HG03354 (cell line): Measurements from ENCODE around the gene TRIM7.
"Not testable (repeated sequence)": the region's sequence is repeated elsewhere in the genome, so short reads cannot be mapped to it uniquely, and the experiment has no call there.

Experiments used
- ATAC-seq: cut with Tn5 transposase; IDR thresholded peaks from one replicate; pipeline ENCODE4 v1.9.1; 2021; ENCODE audit warnings: mild to moderate bottlenecking; ENCODE audit not compliant: unreplicated experiment, poor library complexity, severe bottlenecking

TRIM7 gene

DNA sequence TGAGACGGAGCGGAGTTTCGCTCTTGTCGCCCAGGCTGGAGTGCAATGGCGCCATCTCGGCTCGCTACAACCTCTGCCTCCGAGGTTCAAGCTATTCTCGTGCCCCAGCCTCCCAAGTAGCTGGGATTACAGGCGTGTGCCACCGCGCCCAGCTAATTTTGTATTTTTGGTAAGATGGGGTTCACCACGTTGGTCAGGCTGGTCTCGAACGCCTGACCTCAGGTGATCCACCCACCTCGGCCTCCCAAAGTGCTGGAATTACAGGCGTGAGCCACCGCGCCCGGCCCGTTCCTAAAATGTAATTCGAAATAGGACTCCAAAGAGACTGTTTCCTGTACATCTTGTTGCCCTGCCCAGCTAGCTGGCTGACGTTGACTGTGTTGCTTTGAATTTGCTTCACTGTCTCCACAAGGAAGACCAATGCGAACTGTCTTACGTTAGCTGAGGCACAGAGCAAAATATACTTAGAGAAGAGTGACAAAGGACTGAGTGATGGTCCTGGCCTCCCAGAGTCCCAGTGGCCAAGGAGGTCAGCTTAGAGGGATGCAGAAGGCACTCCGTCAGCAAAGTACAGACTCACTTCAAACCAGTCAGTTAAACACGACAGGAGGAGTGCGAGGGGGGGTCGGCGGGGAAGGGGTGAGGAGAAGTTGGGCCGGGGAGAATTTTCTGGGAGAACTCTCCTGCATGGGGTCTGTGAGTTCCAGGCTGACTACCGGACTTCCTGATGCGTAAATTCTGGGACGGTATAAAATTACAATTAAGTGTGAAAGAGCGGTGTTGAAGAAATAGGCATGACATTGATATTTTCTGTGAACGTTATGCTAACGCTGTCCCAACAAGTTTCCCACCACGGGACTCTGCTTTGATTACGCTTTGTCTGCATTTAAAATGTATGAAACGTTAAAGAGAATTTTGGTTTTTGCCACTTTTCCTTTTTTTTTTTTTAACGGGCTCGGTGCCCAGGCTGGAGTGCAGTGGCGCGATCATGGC is 11.3 kb upstream of the TRIM7 start:
- ATAC-seq = no peak

DNA sequence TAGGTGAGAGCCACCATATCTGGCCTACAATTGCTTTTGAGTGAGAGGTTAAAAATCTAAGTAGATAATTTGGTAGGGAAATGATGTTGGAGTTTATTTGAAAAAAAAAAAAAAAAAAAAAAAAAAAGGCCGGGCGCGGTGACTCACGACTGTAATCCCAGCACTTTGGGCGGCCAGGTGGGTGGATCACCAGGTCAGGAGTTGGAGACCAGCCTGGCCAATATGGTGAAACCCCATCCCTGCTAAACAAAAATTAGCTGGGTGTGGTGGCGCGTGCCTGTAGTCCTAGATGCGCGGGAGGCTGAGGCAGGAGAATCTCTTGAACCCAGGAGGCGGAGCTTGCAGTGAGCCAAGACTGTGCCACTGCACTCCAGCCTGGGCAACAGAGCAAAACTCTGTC is 9.3 kb upstream of the TRIM7 start:
- ATAC-seq = not testable (repeated sequence)

DNA sequence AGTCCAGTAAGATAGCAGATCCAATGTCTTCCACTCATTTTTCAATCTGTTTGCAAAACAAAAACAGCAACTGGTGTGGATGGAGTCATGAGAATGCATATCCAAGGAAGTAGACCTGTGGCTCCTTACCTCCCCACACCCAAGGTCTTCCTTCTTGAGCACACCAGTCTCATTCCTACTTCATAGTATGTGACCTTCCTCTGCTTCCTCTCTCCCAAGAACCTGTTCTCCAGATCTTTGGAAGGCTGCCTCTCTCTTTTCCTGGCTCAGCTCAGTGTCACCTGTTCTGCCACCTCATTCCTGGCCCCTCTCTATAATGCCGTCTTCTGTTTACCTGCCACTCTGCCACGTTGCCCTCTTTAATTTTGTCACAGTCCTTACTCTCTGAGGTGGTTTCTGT is 7.9 kb upstream of the TRIM7 start:
- no peak for ATAC-seq

DNA sequence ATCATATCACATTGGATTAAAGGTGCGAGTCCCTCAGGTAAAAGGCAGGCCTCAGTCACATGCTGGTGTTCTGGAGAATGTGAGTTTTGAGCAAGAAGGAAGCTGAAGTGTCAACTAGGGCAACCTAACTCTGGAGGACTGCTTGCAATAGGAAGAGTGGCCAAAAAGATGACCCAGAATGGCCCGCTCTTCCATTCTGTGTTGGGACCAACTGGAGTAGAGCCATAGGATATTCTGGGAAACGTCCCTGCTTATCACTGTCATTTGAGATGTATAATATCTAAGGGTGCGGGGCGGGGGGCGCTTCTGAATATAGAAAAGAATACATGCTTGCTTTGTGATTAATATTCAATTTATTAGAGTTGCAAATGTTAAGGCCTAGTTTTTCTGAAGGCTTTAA is 7.1 kb upstream of the TRIM7 start:
- no peak for ATAC-seq

DNA sequence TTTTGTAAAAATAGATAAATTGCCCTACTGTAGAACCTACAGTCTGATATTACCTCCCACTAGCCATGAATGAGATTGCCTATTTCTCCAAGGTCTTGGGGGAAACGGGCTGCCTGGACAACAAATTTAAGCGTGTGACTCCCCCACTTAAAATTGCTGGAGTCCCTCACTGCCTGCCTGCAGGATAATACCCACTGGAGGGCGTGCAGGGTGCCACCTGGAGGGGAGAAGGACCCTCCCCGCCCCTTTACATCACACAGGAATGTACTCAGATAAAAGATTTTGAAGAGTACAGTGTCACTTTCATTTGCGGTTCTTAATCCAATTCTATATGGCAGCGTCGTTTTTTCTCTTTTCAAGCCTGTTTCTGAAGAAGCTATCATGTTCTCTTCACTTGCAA is 6.2 kb upstream of the TRIM7 start:
- ATAC-seq = no peak

DNA sequence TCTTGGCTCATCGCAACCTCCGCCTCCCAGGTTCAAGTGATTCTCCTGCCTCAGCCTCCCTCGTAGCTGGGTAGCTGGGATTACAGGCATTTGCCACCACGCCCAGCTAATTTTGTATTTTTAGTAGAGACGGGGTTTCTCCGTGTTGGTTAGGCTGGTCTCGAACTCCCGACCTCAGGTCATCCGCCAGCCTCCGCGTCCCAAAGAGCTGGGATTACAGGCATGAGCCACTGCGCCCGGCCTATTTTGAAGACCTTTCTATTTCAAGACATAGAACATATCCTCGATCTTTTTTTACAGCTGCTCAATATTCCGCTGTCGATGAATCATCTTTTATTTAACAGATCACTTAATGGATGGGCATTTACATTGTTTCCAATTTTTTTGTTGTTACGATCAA is 5.7 kb upstream of the TRIM7 start:
- ATAC-seq = not testable (repeated sequence)

DNA sequence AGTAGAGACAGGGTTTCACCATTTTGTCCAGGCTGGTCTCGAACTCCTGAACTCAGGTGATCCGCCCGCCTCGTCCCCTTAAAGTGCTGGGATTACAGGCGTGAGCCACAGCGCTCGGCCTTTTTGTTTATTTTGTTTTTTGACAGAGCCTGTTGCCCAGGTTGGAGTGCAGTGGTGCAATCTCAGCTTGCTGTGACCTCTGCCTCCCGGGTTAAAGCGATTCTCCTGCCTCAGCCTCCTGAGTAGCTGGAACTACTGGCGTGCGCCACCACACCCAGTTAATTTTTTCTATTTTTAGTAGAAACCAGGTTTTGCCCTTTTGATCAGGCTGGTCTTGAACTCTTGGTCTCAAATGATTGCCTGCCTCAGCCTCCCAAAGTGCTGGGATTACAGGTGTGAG is 5.2 kb upstream of the TRIM7 start:
- not testable (repeated sequence) for ATAC-seq

DNA sequence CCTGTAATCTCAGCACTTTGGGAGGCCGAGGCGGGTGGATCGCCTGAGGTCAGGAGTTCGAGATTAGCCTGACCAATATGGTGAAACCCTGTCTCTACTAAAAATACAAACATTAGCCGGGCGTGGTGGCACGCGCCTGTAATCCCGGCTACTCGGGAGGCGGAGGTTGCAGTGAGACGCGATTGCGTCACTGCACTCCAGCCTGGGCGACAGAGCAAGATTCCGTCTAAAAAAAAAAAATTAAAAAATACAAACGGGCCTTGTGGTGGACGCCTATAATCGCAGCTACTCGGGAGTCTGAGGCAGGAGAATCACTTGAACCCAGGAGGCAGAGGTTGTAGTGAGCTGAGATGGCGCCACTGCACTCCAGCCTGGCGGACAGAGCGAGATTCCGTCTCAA is 4.0 kb upstream of the TRIM7 start:
- not testable (repeated sequence) for ATAC-seq

DNA sequence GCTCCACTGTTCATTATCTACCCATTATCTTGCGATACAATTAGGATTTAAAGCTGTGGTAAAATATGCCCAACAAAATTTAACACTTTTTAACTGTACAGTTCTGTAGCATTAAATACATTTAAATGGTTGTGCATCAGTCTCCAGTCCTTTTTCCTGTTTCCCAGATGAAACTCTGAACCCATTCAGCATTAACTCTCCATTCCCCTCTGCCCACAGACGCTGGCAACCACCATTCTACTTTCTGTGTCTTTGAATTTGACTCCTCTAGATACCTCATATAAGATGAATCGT is 2.9 kb upstream of the TRIM7 start:
- ATAC-seq = no peak

DNA sequence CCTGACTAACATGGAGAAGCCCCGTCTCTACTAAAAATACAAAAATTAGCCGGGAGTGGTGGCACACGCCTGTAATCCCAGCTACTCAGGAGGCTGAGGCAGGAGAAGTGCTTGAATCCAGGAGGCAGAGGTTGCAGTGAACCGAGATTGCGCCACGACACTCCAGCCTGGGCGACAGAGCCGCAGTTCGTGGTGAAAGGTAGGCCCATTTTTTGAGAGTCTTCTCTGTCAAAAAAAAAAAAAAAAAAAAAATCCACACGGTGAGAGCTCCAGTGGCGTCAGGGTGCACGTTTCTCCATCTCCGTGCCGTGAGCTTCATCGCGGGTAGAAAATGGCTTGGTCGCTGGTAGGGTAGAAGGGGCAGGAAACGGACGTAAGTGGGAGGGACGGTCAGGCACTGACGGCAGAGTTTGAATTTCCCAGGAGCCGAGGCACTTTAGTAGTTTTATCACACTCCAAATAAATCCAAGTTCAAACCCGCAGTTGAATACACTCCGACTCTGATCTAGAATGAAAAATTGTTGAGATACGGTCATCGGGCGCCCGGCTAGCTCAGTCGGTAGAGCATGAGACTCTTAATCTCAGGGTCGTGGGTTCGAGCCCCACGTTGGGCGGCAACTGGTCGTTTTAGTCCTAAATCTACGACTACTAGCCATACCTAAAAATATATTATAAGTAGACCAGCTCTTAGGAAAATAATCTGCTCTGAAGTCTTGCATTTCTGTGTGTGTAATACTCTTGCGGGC is 2.4 kb upstream of the TRIM7 start:
- ATAC-seq = peak; percentile 39

DNA sequence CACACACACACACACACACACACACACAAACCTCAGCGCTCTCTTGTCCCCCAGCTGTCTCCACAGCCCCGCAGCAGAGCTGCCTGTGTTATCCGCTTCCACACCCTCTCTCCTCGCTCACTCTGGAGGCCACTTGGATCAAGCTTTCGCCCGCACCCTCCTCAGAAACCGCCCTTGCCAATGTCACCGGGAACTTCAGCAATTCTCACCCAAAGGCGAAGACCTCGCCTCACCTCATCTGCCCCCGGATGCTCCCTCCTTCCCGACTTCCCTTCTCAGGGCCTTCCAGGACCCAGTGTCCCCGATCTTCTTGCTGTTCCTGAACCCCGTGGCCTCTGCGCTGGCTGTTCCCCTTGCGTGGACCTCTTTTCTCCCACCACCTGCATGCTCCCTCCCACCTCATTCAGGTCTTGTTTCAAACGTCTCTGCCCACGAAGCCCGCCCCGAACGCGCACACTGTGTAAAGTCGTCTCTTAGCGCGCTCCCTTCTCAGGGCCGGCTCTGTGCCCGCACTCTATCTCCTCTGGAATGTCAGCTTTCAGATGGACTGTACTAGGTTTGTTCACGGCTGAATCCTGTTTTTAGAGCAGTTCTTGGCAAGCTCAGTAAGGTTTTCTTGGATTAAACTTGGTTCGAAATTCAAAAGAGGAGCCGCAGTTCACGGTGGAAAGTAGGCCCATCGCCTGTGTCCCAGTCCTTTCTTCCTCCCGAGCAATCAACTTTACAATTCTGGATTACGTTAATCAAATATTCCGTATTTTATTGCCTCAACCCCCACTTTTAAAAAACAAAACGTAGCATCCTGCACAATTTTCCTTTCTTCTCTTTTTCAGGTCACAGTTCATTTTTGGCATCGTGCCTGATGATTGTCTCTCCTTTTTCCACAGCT is 1.0 kb upstream of the TRIM7 start:
- no peak for ATAC-seq

DNA sequence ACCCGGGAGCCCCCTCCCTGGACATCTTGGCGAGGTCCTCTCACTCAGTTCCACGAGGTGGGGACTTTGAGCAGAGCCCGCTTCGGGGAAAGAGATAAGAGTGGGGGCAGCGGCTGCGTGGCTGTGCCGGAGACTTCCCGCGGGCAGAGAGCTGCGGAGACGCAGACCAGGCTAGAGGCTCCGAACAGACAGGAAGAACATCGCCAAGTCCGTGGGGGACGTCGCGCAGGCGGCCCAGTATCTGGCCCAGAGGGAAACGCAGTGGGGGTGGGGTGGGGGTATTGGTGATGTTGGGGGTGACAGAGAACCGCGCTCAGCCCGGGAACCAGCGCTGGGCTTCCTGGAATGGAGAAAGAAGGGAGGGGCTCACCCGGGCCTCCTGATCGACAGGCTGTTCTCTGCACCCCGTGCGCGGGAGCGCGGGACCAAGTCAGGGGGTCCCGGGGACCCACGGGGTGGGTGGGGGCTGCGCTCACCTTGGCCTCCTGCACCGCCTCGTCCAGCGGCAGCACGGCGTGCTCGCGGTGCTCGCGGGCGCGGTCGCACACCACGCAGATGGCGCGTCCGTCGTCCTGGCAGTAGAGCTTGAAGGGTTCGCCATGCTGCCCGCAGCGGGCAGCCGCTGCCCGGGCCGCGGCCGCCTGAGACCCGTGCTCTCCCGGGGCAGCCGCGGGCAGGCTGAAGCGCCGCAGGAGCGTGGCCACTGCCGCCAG is 727 bp downstream of the TRIM7 start:
- no peak for ATAC-seq

DNA sequence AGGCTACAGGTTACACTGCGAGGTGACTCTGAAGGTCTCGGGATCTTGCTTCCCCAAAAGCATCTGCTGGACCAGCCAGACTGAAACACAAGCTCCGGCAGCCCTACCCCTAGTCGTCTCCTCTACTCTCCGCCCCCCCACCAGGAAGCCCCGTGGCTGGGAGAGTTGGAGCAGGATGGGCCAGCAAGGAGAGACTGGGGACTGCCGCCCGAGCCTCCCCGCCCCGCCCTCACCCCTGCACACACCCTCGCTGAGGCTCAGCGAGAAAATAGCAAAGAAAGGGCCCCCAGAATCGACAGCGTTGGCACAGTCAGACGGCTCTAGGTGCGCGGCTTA is 1.3 kb downstream of the TRIM7 start:
- no peak for ATAC-seq

DNA sequence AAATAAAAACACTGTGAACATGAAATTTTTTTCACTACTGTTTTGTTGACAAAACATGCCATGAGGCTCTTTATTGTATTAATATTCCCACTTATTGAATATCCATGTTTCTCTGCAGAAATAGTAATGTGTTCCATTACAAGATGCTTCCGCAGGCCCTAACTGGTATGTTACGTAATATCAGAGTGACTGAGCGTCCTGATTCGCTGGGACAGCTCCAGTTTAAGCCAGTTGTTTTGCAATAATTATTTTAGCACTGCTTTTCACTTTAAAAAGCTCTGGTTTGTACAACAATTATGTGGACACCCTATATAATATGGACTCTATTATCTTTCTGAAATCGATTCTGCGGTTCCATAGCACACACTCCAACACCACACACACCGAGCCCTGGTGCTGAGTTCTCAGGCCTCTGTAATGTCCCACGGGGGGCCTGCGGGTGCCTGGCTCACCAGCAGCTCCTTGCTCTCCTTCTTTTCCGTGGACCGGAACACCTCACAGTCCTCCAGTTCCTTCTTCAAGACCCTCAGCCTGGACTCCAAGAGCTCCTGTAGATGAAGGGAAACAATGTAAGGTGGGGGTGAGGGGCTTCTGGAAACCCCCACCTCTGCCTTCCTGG is 1.8 kb downstream of the TRIM7 start:
- ATAC-seq = no peak

DNA sequence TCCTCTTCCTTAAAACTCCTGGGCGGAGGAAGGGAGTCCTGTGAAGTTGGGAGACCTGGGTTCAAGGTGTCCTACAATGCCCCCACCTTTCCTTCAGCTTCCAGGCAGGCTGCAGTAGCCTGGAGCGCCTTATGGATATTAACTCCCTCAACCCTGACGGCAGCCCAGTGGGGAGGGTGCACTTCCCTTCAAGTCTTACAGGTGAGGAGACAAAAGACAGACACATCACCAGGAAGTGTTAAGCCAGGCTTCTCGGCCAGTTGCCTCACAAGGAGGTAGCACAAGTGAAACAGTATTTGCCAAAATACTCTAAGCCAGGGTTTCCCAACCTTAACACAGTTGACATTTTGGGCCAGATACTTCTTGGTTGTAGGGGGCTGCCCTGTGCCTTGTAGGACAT is 4.2 kb downstream of the TRIM7 start:
- ATAC-seq = no peak

DNA sequence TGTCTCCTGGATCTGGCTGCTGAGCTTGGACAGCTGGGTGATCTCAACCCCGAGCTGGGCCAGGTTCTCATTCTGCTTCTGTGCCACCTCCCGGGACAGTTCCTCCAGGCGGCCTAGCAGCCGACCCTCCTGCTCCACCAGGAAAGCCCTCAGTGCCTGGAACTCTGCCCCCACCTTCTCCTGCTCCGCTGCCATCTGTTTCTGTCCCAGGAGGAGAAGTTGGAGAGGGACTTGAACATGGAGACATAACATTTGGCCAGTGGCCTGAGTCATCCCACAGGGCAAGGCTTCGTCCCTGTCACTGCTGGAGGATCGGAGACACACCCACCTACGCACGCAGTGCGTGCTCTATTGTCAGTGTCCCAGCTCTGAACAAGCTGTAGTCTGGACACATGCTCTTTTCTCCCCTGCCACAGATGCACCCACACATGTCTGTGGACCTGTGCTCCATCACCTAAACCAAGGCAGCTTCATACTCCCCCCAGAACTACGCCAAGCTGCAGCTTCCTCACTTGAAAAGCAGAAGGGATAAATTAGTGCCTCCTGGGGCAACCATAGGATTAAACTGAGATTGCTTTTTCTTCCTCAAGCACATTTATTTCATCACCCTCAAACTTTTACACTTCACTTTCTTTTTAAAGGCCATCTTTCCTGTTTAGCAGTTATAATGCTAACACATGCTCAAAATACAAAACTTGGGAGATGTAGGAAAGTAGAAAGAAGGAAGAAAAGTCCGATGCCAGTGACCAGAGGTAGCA is 4.9 kb downstream of the TRIM7 start:
- no peak for ATAC-seq

DNA sequence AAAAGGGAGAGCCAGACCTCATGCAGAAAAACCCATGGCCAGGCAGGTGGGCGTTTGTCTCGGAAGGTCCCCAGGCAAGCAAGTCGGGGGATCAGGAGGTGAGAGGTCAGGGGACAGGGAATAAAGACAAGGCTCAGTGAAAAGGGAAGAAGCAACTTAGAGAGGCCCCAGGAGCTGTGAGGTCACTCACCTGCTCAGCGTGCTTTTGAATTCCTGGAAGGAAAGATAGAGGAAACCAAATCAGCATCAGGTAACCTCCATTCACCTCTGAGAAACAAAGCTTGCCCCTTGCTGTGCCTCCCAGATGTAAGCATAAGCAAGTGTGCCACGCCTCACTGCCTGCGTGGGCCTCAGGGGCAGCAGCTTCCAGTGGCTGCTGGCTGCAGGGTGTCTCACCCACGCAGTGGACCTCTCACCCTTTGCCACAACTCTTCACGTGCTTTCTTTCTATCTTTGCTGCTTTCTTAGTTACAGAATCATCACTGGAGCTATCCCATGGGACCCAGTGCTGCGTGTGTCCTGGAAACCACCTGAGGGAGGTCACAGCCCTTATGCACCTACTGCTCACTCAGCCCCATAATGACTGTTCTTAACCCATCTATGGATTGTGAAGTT is 6.0 kb downstream of the TRIM7 start:
- peak; percentile 62 for ATAC-seq

DNA sequence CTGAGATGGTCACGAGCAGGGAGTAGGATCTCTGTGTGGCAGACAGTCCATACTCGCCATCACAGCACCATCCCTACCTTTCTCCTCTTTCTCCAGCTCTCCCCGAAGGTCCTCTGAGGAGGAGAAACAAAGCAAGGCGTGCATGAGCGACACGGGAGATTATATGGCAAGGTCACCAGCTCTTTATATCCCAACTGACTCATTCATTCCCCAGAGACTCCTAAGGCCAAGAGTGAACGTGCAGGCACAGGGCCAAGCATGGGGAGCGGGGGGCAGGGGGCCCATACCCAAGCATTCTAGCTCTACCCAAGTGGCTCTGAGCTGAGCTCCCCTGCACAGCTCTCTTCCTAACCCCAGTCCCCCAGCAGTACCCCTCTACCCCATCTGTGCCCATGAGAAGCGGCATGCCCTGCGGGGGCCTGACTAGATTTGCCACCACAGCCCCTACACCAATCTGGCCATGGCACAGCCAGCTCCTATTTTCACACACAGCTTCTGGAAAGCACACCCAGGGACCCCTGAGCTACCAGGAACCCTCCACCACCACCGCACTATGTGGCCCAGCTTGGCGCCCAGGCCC is 6.8 kb downstream of the TRIM7 start:
- ATAC-seq = no peak
